Activated T-helper 17 cell treated with anti-CD3 and anti-CD28 coated beads, Interleukin-2, amount 50 U/mL, for 72 hours (primary cell): Measurements from ENCODE around the gene COLEC12. TPM values are rescaled to one million over a fixed set of nuclear protein-coding genes. Genes with fewer than 3 reads are reported as not detected.
"Not testable (repeated sequence)": the region's sequence is repeated elsewhere in the genome, so short reads cannot be mapped to it uniquely, and the experiment has no call there.

Experiments used
- ATAC-seq: fragments of 150-1000 bp; cut with Tn5 transposase; replicated peaks from 2 replicates; pipeline ENCODE4 v1.10.0; 2021; ENCODE audit warnings: mild to moderate bottlenecking, moderate library complexity
- H3K27ac Mint-ChIP-seq: one replicate; pipeline ENCODE4 v1.8.0; 2022; ENCODE audit warnings: mixed read lengths
- H3K27me3 Mint-ChIP-seq: one replicate; pipeline ENCODE4 v1.8.0; 2022; ENCODE audit warnings: mixed read lengths
- H3K36me3 Mint-ChIP-seq: one replicate; pipeline ENCODE4 v1.8.0; 2022; ENCODE audit warnings: low read depth, mild to moderate bottlenecking, mixed read lengths
- H3K4me1 Mint-ChIP-seq: one replicate; pipeline ENCODE4 v1.8.0; 2022; ENCODE audit warnings: mixed read lengths
- H3K4me3 Mint-ChIP-seq: one replicate; pipeline ENCODE4 v1.8.0; 2022; ENCODE audit warnings: mild to moderate bottlenecking, mixed read lengths
- H3K9me3 Mint-ChIP-seq: one replicate; pipeline ENCODE4 v1.8.0; 2022; ENCODE audit warnings: mixed read lengths
- total RNA-seq, 2 donors: library from RNA; stranded (reverse); gene quantifications; one replicate each; pipeline ENCODE4 v1.2.3, GENCODE V29; 2022

COLEC12 gene
- total RNA-seq, 2 donors from 2014 or later, result not detected

DNA sequence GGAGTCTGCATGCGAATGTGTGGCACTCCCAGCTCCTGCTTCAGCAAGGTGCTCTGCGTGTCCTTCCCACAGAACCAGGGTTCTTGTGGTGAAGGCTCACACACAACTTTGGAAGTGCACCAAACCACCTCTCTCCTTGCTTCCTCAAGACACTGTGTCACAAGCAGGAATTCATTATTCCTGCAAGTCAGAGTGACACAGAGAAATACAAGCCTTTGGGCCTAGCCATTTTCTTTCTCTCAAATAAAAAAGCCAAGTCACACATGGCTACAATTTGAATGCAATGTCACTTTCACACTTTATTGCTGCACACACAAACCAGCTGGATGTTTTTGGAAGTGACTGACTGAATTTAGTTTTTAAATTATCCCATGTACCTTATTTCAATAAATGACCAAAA is 202.6 kb downstream of the COLEC12 start:
- Mint-ChIP-seq H3K27me3 (peaks cover 10% of the 10 kb centered on the region), H3K9me3 (no peaks in the 10 kb centered on the region), H3K4me3 (no peak overlapping the region), H3K4me1 (no peaks in the 10 kb centered on the region), H3K27ac (no peak overlapping the region), H3K36me3 (no peaks in the 10 kb centered on the region)
- ATAC-seq, result no peak

DNA sequence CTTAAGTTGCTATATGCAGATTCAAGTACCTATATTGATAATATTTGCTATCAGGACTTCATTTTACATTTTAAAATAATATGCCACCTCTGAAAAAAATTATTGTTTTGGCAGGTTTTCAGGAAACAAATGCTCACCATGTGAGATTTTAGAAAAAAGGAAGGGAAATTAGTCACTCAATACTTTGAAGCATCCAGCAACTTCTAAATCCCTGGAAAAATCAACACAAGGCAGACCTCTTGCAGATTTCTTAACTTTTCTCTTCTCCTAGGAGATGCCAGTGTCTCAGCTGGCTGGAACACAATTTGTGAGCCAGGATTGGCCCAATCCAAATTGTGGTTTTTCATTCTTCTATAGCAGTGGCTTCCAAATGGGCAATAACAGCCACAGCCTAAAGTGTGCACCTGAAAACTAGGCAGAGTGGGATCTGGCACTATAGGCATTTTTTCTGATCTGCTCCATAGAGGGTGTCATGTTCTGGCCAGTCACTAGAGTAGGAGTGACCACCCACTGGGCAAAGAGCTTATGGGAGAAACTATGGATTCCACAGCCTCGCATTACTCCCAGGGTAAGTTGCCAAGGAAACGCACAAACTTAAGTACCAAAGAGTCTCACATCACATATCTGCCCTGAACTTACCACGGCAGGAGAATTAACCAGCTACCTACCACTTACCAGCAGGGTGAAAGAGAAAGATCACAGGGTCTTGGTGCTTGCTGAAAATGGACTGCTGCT is 204.6 kb downstream of the COLEC12 start:
- H3K27ac Mint-ChIP-seq, result no peak overlapping the region
- no peak overlapping the region for H3K4me3 Mint-ChIP-seq
- no peaks in the 10 kb centered on the region for H3K4me1 Mint-ChIP-seq
- H3K9me3 Mint-ChIP-seq, result no peaks in the 10 kb centered on the region
- no peak for ATAC-seq
- no peaks in the 10 kb centered on the region for H3K36me3 Mint-ChIP-seq
- peaks cover 13% of the 10 kb centered on the region for H3K27me3 Mint-ChIP-seq

DNA sequence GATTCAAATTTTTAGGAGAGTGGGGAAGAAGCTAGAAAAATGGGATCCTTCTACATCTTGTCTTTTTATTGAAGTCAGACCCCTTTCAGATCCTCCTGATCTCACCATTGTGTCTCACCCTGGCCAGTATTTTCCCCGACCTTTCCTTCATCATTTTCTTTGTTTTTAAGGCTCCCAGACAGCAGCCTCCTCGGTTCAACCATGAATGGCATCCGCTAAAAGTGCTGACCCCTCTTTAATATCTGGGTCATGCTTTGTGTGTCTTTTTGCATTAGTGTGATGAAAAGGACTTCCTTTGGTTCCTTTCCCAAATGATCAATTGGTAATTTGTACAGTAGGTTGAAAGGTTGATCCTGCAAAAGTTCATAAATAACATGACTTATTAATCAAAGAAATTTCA is 205.9 kb downstream of the COLEC12 start:
- Mint-ChIP-seq H3K4me3 (no peak overlapping the region), H3K27me3 (peaks cover 10% of the 10 kb centered on the region), H3K9me3 (no peaks in the 10 kb centered on the region), H3K27ac (no peak overlapping the region), H3K36me3 (no peaks in the 10 kb centered on the region), H3K4me1 (no peaks in the 10 kb centered on the region)
- no peak for ATAC-seq

DNA sequence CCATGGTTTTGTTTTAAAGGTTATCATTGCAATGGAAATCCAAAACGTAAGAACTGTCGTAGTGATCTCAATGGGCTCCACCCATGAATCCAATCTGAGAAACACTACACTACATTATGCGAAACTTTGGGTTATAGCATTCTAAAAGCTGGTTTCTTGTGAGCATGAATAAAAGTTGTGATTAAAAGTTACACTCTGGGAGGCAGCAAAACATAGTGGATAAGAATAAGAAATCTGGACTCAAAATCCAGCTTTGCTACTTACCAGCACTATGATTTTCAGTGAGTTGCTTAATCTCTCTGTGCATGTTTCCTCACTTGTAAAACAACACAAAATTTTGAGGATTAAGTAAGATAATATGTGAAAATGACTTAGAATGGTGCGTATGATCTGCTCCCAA is 207.0 kb downstream of the COLEC12 start:
- Mint-ChIP-seq H3K36me3 (no peaks in the 10 kb centered on the region), H3K27ac (no peak overlapping the region), H3K4me3 (no peak overlapping the region), H3K27me3 (peaks cover 10% of the 10 kb centered on the region), H3K9me3 (no peaks in the 10 kb centered on the region), H3K4me1 (no peaks in the 10 kb centered on the region)
- ATAC-seq, result no peak

DNA sequence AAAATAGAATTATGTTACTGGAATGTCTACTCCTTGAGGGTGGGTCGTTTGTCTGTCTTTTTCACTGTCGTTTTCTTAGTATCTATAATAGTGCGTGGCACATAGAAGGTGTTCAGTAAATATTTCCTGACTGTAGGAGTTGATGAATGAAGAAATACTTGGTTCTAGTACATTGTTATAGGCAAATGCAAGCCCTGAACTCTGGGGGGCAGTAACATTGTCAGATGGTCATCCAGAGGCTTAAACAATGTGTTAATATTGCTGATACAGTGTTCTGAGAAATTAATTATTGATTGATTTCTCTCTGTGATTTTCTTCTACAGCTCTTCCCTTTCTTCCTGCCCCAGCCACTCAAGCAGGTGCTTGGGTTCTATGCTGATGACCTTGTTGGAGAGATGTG is 208.2 kb downstream of the COLEC12 start:
- Mint-ChIP-seq H3K27me3 (peaks cover 14% of the 10 kb centered on the region), H3K4me1 (no peaks in the 10 kb centered on the region), H3K9me3 (no peaks in the 10 kb centered on the region), H3K27ac (no peak overlapping the region), H3K36me3 (no peaks in the 10 kb centered on the region), H3K4me3 (no peak overlapping the region)
- ATAC-seq, result no peak

DNA sequence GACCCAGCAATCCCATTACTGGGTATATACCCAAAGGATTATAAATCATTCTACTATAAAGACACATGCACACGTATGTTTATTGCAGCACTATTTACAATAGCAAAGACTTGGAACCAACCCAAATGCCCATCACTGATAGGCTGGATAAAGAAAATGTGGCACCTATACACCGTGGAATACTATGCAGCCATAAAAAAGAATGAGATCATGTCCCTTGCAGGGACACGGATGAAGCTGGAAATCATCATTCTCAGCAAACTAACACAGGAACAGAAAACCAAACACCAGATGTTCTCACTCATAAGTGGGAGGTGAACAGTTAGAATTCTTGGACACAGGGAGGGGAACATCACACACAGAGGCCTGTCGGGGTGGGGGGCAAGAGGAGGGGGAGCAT is 210.5 kb downstream of the COLEC12 start:
- H3K4me3 Mint-ChIP-seq, H3K36me3 Mint-ChIP-seq, H3K9me3 Mint-ChIP-seq, H3K27ac Mint-ChIP-seq, H3K4me1 Mint-ChIP-seq, ATAC-seq, H3K27me3 Mint-ChIP-seq: not testable (repeated sequence)

DNA sequence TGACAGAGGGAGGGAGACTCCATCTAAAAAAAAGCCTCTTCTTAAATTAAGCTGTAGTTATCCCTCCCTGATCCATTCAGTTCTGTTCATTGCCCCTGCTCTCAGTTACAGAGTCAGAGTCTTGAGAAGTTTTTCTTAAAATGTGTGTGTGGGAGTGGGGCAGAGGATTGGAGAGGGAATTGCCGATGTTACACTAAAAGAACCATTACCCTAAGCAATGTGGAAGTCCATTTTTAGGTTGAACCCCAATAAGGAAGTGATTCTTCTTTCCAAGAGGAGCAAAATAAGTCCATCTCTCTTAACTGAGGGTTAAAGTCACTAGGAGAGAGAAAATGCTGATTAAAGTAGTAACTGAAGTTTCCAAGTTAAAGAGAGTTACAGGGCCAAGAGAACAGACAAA is 211.5 kb downstream of the COLEC12 start:
- ATAC-seq, result no peak
- Mint-ChIP-seq H3K4me3 (no peak overlapping the region), H3K36me3 (no peaks in the 10 kb centered on the region), H3K4me1 (no peaks in the 10 kb centered on the region), H3K27me3 (peaks cover 7% of the 10 kb centered on the region), H3K27ac (no peak overlapping the region), H3K9me3 (no peaks in the 10 kb centered on the region)

DNA sequence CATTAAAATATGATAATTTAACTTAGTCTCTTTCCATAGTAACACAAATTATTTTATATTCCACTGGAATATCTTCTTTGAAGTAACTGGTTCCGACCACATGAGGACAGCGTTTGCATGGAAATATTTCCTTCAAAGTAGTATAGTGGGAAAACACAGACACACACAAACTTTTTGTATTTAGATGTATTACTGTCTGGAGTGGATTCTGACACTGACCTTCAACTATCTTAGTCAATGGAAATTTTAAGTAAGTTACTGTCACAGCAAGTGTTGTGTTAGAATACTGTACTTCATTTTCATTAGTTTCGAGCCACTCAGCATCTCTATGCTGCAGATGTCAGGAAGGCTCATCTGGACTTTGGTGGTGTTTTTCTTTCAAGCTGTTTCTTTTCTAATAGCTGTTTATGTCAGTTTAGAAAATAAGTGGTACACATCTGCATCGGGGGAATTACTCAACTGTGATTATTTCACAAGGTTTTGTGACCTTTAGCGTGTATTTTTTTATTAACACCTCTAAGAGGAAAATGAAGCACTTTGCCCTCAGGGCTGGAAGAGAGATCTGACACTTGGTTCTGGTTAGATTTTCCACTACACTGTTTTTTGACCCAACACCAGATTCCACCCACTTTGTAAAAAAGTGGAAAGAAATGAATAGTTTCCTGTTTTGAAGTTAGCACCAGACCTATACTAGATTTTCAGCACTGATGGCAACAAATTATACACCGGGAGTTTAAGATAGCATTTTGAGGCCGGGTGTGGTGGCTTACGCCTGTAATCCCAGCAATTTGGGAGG is 213.8 kb downstream of the COLEC12 start:
- Mint-ChIP-seq H3K27ac (no peak overlapping the region), H3K4me1 (no peaks in the 10 kb centered on the region), H3K27me3 (peaks cover 9% of the 10 kb centered on the region), H3K4me3 (no peak overlapping the region), H3K9me3 (no peaks in the 10 kb centered on the region), H3K36me3 (no peaks in the 10 kb centered on the region)
- ATAC-seq, result no peak

DNA sequence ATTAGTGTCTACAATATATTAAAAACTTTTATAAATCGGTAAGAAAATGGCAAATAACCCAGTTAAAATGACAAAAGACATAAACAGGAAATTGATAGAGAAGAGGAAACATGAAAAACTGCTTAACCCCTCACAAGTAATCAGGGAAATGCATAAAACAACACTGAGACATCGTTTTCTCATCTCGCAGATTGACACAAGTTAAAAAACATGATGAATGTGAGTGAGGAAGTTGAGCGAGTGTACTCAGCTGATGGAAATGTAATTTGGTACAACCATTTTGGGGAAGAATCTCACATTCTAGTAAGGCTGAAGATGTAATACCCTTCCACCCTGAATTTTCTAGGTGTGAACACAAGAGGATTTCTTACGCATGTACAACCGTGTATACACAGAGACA is 214.7 kb downstream of the COLEC12 start:
- H3K4me1 Mint-ChIP-seq, result no peaks in the 10 kb centered on the region
- peaks cover 10% of the 10 kb centered on the region for H3K27me3 Mint-ChIP-seq
- ATAC-seq, result no peak
- no peaks in the 10 kb centered on the region for H3K36me3 Mint-ChIP-seq
- no peak overlapping the region for H3K27ac Mint-ChIP-seq
- no peaks in the 10 kb centered on the region for H3K9me3 Mint-ChIP-seq
- H3K4me3 Mint-ChIP-seq, result no peak overlapping the region

DNA sequence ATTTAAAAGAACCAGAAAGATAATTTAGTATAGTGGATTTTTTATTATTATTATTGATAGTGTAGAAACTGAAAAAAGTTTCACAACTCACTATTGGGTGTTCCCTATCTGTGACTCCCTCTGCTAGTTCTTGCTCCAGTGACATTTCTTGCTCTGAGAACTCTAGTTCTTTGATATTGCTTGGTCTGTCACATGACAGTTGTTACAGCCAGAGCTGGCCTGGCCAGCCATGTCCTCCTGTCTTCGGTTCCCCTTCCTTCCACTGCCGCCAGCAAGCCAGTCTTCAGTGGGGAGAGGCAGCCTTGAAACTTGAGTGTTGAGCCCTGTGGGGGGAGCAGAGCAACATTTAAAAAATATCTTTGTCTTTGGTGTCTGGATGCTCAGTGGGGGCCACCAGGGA is 225.0 kb downstream of the COLEC12 start:
- Mint-ChIP-seq H3K4me1 (no peaks in the 10 kb centered on the region), H3K27me3 (no peaks in the 10 kb centered on the region), H3K4me3 (no peak overlapping the region), H3K9me3 (no peaks in the 10 kb centered on the region), H3K36me3 (no peaks in the 10 kb centered on the region), H3K27ac (no peak overlapping the region)
- ATAC-seq, result no peak

DNA sequence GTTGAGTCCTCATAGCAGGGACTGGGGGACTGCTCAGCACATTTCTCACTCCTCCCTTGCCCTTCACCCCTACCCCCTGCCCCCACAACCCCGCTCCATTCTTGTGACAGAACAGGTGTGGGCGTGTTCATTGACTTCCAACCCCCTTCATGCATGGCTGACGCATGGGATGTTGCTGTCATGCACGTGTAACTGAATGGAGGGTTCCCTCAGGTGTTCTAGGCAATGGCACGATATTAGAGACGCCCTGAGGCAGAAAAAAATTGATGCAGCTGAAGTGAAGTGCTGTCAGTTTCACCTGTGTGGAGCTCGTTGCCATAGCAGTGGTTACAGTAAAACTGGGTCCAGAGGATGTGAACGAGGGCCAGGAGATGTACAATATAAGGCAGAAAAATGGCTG is 226.2 kb downstream of the COLEC12 start:
- Mint-ChIP-seq H3K4me1 (no peaks in the 10 kb centered on the region), H3K27ac (no peak overlapping the region), H3K9me3 (no peaks in the 10 kb centered on the region), H3K36me3 (no peaks in the 10 kb centered on the region), H3K27me3 (no peaks in the 10 kb centered on the region), H3K4me3 (no peak overlapping the region)
- no peak for ATAC-seq

DNA sequence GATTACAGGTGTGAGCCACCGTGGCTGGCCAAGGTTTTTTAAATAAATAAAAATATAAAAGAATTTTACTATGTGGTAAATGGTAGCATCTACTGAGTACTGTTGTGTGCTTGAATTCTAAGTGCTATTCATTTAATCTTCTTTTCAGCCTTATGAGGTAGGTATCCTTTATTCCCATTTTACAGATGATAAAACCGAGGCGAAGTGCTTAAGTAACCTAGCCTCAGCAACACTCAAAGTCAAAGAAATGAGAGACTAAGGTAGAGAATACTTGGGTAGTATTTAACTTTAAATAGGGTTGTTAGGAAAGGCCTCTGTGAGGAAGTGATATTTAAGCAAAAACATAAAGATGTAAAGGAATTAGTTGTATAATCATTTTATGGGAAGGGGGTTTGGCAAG is 227.0 kb downstream of the COLEC12 start:
- H3K27ac Mint-ChIP-seq, result no peak overlapping the region
- H3K36me3 Mint-ChIP-seq, result no peaks in the 10 kb centered on the region
- H3K4me3 Mint-ChIP-seq, result no peak overlapping the region
- no peaks in the 10 kb centered on the region for H3K4me1 Mint-ChIP-seq
- no peaks in the 10 kb centered on the region for H3K27me3 Mint-ChIP-seq
- H3K9me3 Mint-ChIP-seq, result no peaks in the 10 kb centered on the region
- ATAC-seq, result no peak

DNA sequence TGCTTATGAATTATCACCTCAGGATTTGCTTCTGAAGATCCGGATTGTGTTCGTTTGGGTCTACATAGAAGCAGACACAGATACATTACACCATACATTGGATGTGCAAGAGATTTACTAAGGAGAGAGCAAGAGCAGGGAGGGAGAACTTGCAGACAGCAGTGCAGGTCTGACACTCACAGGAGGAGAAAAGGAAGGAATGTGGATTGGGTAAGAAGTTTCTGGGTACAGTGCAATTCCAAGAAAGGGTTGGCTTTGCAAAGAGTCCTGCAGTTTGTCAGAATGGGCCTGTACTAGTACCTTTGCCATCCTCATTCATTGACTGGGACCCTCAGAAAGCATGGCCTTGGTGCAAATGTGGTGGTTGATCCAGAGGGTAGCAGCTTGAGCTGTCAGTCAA is 227.9 kb downstream of the COLEC12 start:
- Mint-ChIP-seq H3K4me3 (no peak overlapping the region), H3K27me3 (no peaks in the 10 kb centered on the region), H3K36me3 (peaks cover 6% of the 10 kb centered on the region), H3K27ac (no peak overlapping the region), H3K4me1 (no peaks in the 10 kb centered on the region), H3K9me3 (no peaks in the 10 kb centered on the region)
- no peak for ATAC-seq

DNA sequence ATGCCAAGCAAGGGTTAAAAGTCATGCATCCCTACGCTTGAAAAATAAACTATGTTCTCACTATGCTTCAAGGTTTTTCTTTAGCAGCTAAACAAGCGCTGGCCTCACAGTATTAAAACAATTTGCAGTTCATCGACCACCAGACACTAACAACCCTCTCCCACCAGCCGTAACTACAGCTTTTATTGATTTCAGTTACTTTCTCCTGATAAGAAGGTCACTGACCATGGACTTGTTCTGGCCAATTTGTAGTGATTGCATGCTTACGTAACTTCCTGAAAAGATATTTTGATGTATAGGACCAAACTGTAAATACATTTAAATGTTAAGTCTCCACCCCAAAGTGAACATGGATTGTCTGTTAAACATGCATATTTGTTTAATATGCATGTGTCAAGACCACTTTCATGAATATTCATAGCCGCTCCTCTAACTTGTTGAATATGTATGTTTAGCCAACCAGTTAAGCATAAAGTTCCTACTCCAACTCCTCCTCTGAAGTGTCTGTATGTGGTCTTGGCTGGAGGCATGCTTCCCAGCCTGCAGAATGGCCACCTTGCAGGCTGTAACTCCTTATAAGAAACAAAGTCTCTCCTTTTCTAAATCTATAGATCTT is 230.9 kb downstream of the COLEC12 start:
- ATAC-seq, result no peak
- H3K4me3 Mint-ChIP-seq, result peak overlapping the region; percentile 97
- H3K36me3 Mint-ChIP-seq, result peaks cover 25% of the 10 kb centered on the region
- H3K4me1 Mint-ChIP-seq, result peaks cover 6% of the 10 kb centered on the region
- H3K9me3 Mint-ChIP-seq, result no peaks in the 10 kb centered on the region
- H3K27ac Mint-ChIP-seq, result no peak overlapping the region
- no peaks in the 10 kb centered on the region for H3K27me3 Mint-ChIP-seq
